ENCODE results near the gene HNF4A. TPM values are rescaled to one million over a fixed set of nuclear protein-coding genes. Genes with fewer than 3 reads are reported as not detected.

HNF4A gene
- total and polyA plus RNA-seq, 2 of the 13 experiments (the other 11 are each of a cell fraction or from before 2014, with no cell fraction given) = 80.9 to 169 TPM

DNA sequence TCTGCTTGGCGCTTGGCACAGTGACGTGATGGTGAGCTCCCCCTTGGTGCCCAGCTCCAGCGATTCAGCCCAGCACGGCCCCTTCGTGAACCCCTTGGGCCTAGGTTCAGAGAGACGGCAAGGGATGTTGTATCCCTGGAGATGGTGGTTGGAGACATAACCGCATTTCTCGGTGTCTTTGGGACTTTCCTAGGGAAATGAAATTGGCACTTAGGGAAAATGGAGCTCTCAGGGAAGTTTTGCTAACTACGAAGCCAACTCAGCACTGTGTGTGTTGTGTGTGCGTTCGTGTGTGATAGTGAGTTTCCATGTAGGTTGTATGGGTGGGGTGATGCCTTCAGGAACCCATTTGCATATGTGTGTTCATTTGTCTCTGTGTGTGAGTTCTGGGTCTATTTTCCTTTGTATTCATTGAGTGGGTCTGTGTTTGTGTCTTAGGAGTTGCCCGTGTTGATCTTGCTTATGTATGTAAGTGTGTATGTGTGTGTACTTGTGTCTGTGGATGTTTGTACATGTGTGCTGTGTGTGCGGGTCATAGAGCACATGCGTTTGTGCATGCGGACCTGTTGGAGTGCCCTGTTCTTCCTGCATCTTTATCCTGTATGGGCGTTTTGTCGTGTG is 46.4 kb downstream of the HNF4A start (continued):
- TF ChIP-seq TARDBP (CRISPR knock-in tag; IDR thresholded peaks at IDR 0.05) (no peak), WIZ (CRISPR knock-in tag; IDR thresholded peaks at IDR 0.05) (no peak), PHF5A (CRISPR knock-in tag; IDR thresholded peaks at IDR 0.05; ENCODE audit: low read depth, unreplicated experiment) (no peak), ATM (IDR thresholded peaks at IDR 0.05; ENCODE audit: borderline replicate concordance) (no peak), ZNF816 (CRISPR knock-in tag; IDR thresholded peaks at IDR 0.05; ENCODE audit: borderline replicate concordance) (no peak), MIXL1 (CRISPR knock-in tag; IDR thresholded peaks at IDR 0.05) (no peak), SRSF1 (optimal IDR thresholded peaks at IDR 0.05; ENCODE audit: low read depth, low read length) (peak; percentile 4), HNF4G (IDR thresholded peaks at IDR 0.05; ENCODE audit: borderline replicate concordance, low read depth, low read length) (no peak), HNF4G (CRISPR knock-in tag; IDR thresholded peaks at IDR 0.05; ENCODE audit: borderline replicate concordance, low read depth) (no peak), ZNF772 (CRISPR knock-in tag; IDR thresholded peaks at IDR 0.05) (no peak), ZNF644 (CRISPR knock-in tag; IDR thresholded peaks at IDR 0.05; ENCODE audit: low read depth) (no peak), ZNF607 (CRISPR knock-in tag; IDR thresholded peaks at IDR 0.05; ENCODE audit: borderline replicate concordance) (0 out of 2 replicates have a peak, but pooled peaks have one; percentile 36), TBP (CRISPR knock-in tag; IDR thresholded peaks at IDR 0.05) (0 out of 2 replicates have a peak, but pooled peaks have one; percentile 80), NFE2L2 (IDR thresholded peaks at IDR 0.05; ENCODE audit: low read length) (no peak), MBD4 (IDR thresholded peaks at IDR 0.05; ENCODE audit: borderline replicate concordance, low read length) (peak; percentile 40; the same call in 1 of the 2 replicates), NR2C2 (CRISPR knock-in tag; IDR thresholded peaks at IDR 0.05; ENCODE audit: borderline replicate concordance) (no peak), IKZF1 (IDR thresholded peaks at IDR 0.05) (no peak), MAFF (IDR thresholded peaks at IDR 0.05; ENCODE audit: low read depth, low read length) (no peak), BRD4 (CRISPR knock-in tag; IDR thresholded peaks at IDR 0.05) (no peak; the same call in 1 of the 2 replicates), SCMH1 (CRISPR knock-in tag; IDR thresholded peaks at IDR 0.05; ENCODE audit: borderline replicate concordance) (no peak), THAP11 (CRISPR knock-in tag; IDR thresholded peaks at IDR 0.05) (no peak)
- TF ChIP-seq, protein P1, sequence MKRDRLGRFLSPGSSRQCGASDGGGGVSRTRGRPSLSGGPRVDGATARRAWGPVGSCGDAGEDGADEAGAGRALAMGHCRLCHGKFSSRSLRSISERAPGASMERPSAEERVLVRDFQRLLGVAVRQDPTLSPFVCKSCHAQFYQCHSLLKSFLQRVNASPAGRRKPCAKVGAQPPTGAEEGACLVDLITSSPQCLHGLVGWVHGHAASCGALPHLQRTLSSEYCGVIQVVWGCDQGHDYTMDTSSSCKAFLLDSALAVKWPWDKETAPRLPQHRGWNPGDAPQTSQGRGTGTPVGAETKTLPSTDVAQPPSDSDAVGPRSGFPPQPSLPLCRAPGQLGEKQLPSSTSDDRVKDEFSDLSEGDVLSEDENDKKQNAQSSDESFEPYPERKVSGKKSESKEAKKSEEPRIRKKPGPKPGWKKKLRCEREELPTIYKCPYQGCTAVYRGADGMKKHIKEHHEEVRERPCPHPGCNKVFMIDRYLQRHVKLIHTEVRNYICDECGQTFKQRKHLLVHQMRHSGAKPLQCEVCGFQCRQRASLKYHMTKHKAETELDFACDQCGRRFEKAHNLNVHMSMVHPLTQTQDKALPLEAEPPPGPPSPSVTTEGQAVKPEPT (CRISPR knock-in tag; IDR thresholded peaks at IDR 0.05; ENCODE audit: low read depth) = no peak
- TF ChIP-seq, protein P2, sequence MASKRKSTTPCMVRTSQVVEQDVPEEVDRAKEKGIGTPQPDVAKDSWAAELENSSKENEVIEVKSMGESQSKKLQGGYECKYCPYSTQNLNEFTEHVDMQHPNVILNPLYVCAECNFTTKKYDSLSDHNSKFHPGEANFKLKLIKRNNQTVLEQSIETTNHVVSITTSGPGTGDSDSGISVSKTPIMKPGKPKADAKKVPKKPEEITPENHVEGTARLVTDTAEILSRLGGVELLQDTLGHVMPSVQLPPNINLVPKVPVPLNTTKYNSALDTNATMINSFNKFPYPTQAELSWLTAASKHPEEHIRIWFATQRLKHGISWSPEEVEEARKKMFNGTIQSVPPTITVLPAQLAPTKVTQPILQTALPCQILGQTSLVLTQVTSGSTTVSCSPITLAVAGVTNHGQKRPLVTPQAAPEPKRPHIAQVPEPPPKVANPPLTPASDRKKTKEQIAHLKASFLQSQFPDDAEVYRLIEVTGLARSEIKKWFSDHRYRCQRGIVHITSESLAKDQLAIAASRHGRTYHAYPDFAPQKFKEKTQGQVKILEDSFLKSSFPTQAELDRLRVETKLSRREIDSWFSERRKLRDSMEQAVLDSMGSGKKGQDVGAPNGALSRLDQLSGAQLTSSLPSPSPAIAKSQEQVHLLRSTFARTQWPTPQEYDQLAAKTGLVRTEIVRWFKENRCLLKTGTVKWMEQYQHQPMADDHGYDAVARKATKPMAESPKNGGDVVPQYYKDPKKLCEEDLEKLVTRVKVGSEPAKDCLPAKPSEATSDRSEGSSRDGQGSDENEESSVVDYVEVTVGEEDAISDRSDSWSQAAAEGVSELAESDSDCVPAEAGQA (IDR thresholded peaks at IDR 0.05; ENCODE audit: low read depth) = no peak; the same call in 1 of the 2 replicates
- TF ChIP-seq, protein P2 (CRISPR knock-in tag; IDR thresholded peaks at IDR 0.05; ENCODE audit: borderline replicate concordance) = 0 out of 2 replicates have a peak, but pooled peaks have one; percentile 67
- TF ChIP-seq, protein P3, sequence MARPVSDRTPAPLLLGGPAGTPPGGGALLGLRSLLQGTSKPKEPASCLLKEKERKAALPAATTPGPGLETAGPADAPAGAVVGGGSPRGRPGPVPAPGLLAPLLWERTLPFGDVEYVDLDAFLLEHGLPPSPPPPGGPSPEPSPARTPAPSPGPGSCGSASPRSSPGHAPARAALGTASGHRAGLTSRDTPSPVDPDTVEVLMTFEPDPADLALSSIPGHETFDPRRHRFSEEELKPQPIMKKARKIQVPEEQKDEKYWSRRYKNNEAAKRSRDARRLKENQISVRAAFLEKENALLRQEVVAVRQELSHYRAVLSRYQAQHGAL (CRISPR knock-in tag; IDR thresholded peaks at IDR 0.05; ENCODE audit: not compliant biosample characterization) = peak; percentile 62
